B cell (primary cell): ENCODE measurements around the gene INF2. TPM values are rescaled to one million over a fixed set of nuclear protein-coding genes. Genes with fewer than 3 reads are reported as not detected.

Experiments used
- ATAC-seq: fragments of 200-7000 bp; cut with Tn5 transposase; one replicate; pipeline ENCODE4 v1.10.0; 2021; ENCODE audit warnings: low read depth, mild to moderate bottlenecking, moderate number of reproducible peaks, moderate library complexity
- CTCF ChIA-PET: fragments of 350-600 bp; sonication (Branson Sonifier 250); formaldehyde crosslinking; loops from one replicate; lab custom pipeline; 2021; ENCODE audit warnings: antibody characterized with exemption, inconsistent platforms; lab: Charles Lee
- POLR2A ChIA-PET: fragments of 350-600 bp; sonication (Branson Sonifier 250); formaldehyde crosslinking; loops from one replicate; lab custom pipeline; 2021; ENCODE audit warnings: antibody characterized with exemption; lab: Charles Lee
- DNase-seq: peaks from one replicate; pipeline ENCODE4 v3.0.0; 2013
- H2AFZ ChIP-seq: 2 replicates; pipeline ENCODE4 v1.6.1; 2012; ENCODE audit warnings: mild to moderate bottlenecking, low read depth, low read length; ENCODE audit not compliant: insufficient read depth, poor library complexity, severe bottlenecking
- H3K27ac ChIP-seq, 2 donors: 1 replicate in 1 of 2; 2 replicates in 1 of 2; pipeline ENCODE4 v1.5.1; 2012 to 2013; ENCODE audit warnings: low read length in 2 of 2, mild to moderate bottlenecking in 2 of 2, moderate library complexity in 1 of 2
- H3K27me3 ChIP-seq, 4 experiments: fragments of 200-600 bp in 1 of 4; sonication (generic) in 1 of 4; replicated peaks in 1 of 4; 1 replicate in 2 of 4; 2 replicates in 2 of 4; pipeline versions ENCODE4 v1.6.1 to v1.7.0; 2013 to 2016; ENCODE audit warnings: low read length in 3 of 4, mild to moderate bottlenecking in 2 of 4, mixed read lengths in 1 of 4, moderate library complexity in 1 of 4; ENCODE audit not compliant: insufficient read depth in 4 of 4, control insufficient read depth in 3 of 4; ENCODE audit errors: control extremely low read depth in 1 of 4
- H3K36me3 ChIP-seq, 2 experiments: replicated peaks in 1 of 2; 1 replicate in 1 of 2; 2 replicates in 1 of 2; pipeline versions ENCODE4 v1.6.1 to v1.7.1; 2013; ENCODE audit warnings: low read length in 1 of 2; ENCODE audit not compliant: insufficient read depth in 2 of 2, control insufficient read depth in 1 of 2; ENCODE audit errors: control extremely low read depth in 1 of 2, extremely low read depth in 1 of 2
- H3K4me1 ChIP-seq, 2 donors: fragments of 200-600 bp in 1 of 2; sonication (generic) in 1 of 2; 1 replicate in 1 of 2; 2 replicates in 1 of 2; pipeline versions ENCODE4 v1.5.1 to v1.6.1; 2013 to 2017; ENCODE audit warnings: low read length in 2 of 2; ENCODE audit not compliant: control insufficient read depth in 2 of 2, insufficient read depth in 2 of 2
- H3K4me2 ChIP-seq: replicated peaks from 2 replicates; pipeline ENCODE3; 2012; ENCODE audit warnings: mild to moderate bottlenecking, low read depth, low read length; ENCODE audit not compliant: poor library complexity, severe bottlenecking
- H3K4me3 ChIP-seq, 5 experiments: fragments of 200-600 bp in 1 of 5; sonication (generic) in 1 of 5; 1 replicate in 3 of 5; 2 replicates in 2 of 5; pipeline versions ENCODE4 v1.5.1 to v1.7.0; 2011 to 2016; ENCODE audit warnings: low read length in 4 of 5, mild to moderate bottlenecking in 4 of 5, low read depth in 2 of 5, control low read depth in 1 of 5, moderate library complexity in 1 of 5; ENCODE audit not compliant: insufficient read depth in 1 of 5; ENCODE audit errors: control extremely low read depth in 1 of 5, extremely low read depth in 1 of 5
- H3K79me2 ChIP-seq: fragments of 200-600 bp; sonication (generic); one replicate; pipeline ENCODE4 v1.6.0; 2016; ENCODE audit warnings: low read length; ENCODE audit not compliant: control insufficient read depth, insufficient read depth
- H3K9ac ChIP-seq: fragments of 200-600 bp; sonication (generic); 2 replicates; pipeline ENCODE4 v1.6.1; 2017; ENCODE audit warnings: mild to moderate bottlenecking, low read length, moderate library complexity
- H3K9me3 ChIP-seq, 3 donors: one replicate each; pipeline versions ENCODE4 v1.6.1 to v1.7.1; 2013; ENCODE audit warnings: low read length in 2 of 3; ENCODE audit not compliant: control insufficient read depth in 2 of 3, insufficient read depth in 1 of 3; ENCODE audit errors: control extremely low read depth in 1 of 3
- H4K20me1 ChIP-seq: 2 replicates; pipeline ENCODE4 v1.6.0; 2012; ENCODE audit warnings: mild to moderate bottlenecking, low read length; ENCODE audit not compliant: insufficient read depth, control insufficient read depth, poor library complexity, severe bottlenecking
- H3K27ac Mint-ChIP-seq: one replicate; pipeline ENCODE4 v1.8.0; 2021; ENCODE audit warnings: mixed read lengths
- H3K27me3 Mint-ChIP-seq: one replicate; pipeline ENCODE4 v1.8.0; 2021; ENCODE audit warnings: mixed read lengths
- H3K4me1 Mint-ChIP-seq: one replicate; pipeline ENCODE4 v1.8.0; 2021; ENCODE audit warnings: mixed read lengths
- H3K4me3 Mint-ChIP-seq: one replicate; pipeline ENCODE4 v1.8.0; 2021; ENCODE audit warnings: mixed read lengths
- H3K9me3 Mint-ChIP-seq: one replicate; pipeline ENCODE4 v1.8.0; 2022; ENCODE audit warnings: mixed read lengths; ENCODE audit not compliant: insufficient read depth
- CTCF ChIP-seq: fragments of 200-600 bp; IDR thresholded peaks from one replicate; pipeline ENCODE4 v1.8.0; 2022; ENCODE audit warnings: antibody characterized with exemption, mild to moderate bottlenecking
- EZH2 ChIP-seq: IDR thresholded peaks from 2 replicates; pipeline ENCODE4 v1.6.1; 2012; ENCODE audit warnings: borderline replicate concordance, low read depth, mild to moderate bottlenecking, moderate library complexity, low read length; ENCODE audit not compliant: insufficient read depth, poor library complexity, severe bottlenecking
- WGBS: methylation state at CpG from one replicate; pipeline ENCODE4 v1.1.5; 2013; ENCODE audit warnings: missing lambda C conversion rate; ENCODE audit not compliant: insufficient coverage; 5-methylcytosine and 5-hydroxymethylcytosine counted together
- intact Hi-C: fragments of 100-400 bp; cut with micrococcal nuclease; formaldehyde crosslinking; loops from one replicate; pipeline ENCODE4 v1.10.0; 2022
- polyA plus RNA-seq: library from polyadenylated mRNA; depleted of rRNA; stranded (reverse); fragments of >200 nt; gene quantifications from 2 replicates; pipeline ENCODE4 v1.2.3, GENCODE V29; 2012
- total RNA-seq, 2 donors: library from RNA; stranded (reverse); fragments of 120-200 nt in 1 of 2; gene quantifications; 1 replicate in 1 of 2; 2 replicates in 1 of 2; pipeline versions ENCODE4 v1.2.3 to v1.2.4, GENCODE V29; 2013 to 2022

Gene INF2
- total and polyA plus RNA-seq, 2 donors (not counting 1 experiment from before 2014, with no cell fraction given) = 90.2 to 100 TPM

DNA sequence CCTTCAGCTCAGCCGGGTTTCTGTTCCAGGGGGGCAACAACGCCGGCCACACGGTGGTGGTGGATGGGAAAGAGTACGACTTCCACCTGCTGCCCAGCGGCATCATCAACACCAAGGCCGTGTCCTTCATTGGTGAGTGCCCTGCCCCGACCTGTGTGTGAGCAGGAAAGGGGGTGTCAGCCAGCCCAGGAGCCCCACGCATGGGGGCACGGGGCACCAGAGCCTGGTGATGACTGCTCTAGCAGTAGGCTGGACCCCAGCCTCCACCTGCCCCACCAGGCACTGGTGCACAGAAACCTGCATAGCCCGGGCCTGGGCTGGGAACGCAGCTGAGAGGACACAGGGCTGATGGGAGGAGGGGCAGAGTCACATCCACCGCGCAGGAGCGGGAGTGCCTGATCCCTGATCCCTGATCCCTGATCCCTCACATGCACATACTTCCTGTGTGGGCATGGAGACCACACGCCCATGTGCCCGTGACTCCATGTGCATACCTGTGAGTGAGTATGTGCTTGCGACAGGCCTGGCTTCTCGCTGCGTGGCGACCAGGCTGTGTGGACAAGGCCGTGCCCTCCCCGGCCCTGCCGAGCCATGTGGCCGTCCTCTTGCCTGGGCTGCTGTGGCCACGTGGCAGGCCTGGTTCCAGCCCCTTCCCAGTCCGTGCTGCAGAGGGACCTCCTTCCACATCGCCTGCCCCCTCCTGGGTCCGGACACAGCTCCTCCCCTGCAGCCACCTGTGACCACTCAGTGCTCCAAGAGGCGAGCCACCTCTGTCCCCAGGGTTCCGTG lies 45.8 kb downstream of the INF2 start:
- H4K20me1 ChIP-seq = no peaks in the 10 kb centered on the region
- no peak overlapping the region for H2AFZ ChIP-seq
- H3K27me3 ChIP-seq = peaks cover 0 to 5% (median 1%) of the 10 kb centered on the region in 4 experiments
- intact Hi-C loops = no loop called here
- no peak overlapping the region for H3K4me3 Mint-ChIP-seq
- no peak overlapping the region for H3K9ac ChIP-seq
- H3K9me3 Mint-ChIP-seq = no peaks in the 10 kb centered on the region
- no peaks in the 10 kb centered on the region for H3K36me3 ChIP-seq
- H3K4me1 ChIP-seq = no peaks in the 10 kb centered on the region
- ATAC-seq (no peak), DNase-seq (no peak)
- H3K27ac ChIP-seq = no peak overlapping the region
- no peak for TF ChIP-seq CTCF
- TF ChIP-seq EZH2 = no peak
- ChIA-PET CTCF (no interaction called here), POLR2A (no interaction called here)
- H3K4me1 Mint-ChIP-seq = no peaks in the 10 kb centered on the region
- no peaks in the 10 kb centered on the region for H3K79me2 ChIP-seq
- H3K9me3 ChIP-seq = no peaks in the 10 kb centered on the region
- no peak overlapping the region for H3K27ac Mint-ChIP-seq
- 92% methylated on average over 31 of the region's 31 CpGs for WGBS
- H3K27me3 Mint-ChIP-seq = no peaks in the 10 kb centered on the region
- no peak overlapping the region for H3K4me2 ChIP-seq
- H3K4me3 ChIP-seq = no peak overlapping the region

- Histone ChIP-seq H3K9me3 (no peaks in the 10 kb centered on the region), H3K27ac (no peak overlapping the region), H3K27me3 (peaks cover 0 to 5% (median 1%) of the 10 kb centered on the region in 4 experiments), H3K9ac (no peak overlapping the region), H3K4me1 (no peaks in the 10 kb centered on the region), H3K4me2 (no peak overlapping the region), H3K36me3 (no peaks in the 10 kb centered on the region), H4K20me1 (no peaks in the 10 kb centered on the region), H2AFZ (no peak overlapping the region), H3K79me2 (no peaks in the 10 kb centered on the region), H3K4me3 (no peak overlapping the region)
- H3K4me1 Mint-ChIP-seq = no peaks in the 10 kb centered on the region
- no peak overlapping the region for H3K27ac Mint-ChIP-seq
- no peaks in the 10 kb centered on the region for H3K9me3 Mint-ChIP-seq
- ATAC-seq = no peak
- intact Hi-C loops = no loop called here
- no peak overlapping the region for H3K4me3 Mint-ChIP-seq
- H3K27me3 Mint-ChIP-seq = no peaks in the 10 kb centered on the region
- WGBS = 64% methylated on average over 26 of the region's 26 CpGs
- ChIA-PET POLR2A (no interaction called here), CTCF (no interaction called here)
- TF ChIP-seq CTCF (no peak), EZH2 (no peak)
- no peak for DNase-seq
Observed at GRCh38 chr14:104735830-104736642, 46.6 kb downstream of the INF2 start.
